Endodermal cell (in vitro differentiated cells): ENCODE data around the gene ERAS. TPM values are rescaled to one million over a fixed set of nuclear protein-coding genes. Genes with fewer than 3 reads are reported as not detected.

Source experiments
- DNase-seq: peaks from one replicate; pipeline ENCODE4 v3.0.0-alpha.2; 2017
- H3K27ac ChIP-seq: 2 replicates; pipeline ENCODE4 v1.5.1; 2013; ENCODE audit warnings: mild to moderate bottlenecking, low read depth, low read length, moderate library complexity
- H3K27me3 ChIP-seq: 2 replicates; pipeline ENCODE4 v1.6.1; 2013; ENCODE audit warnings: mild to moderate bottlenecking, low read length, moderate library complexity; ENCODE audit not compliant: insufficient read depth, control insufficient read depth, poor library complexity, severe bottlenecking
- H3K36me3 ChIP-seq: 2 replicates; pipeline ENCODE4 v1.7.0; 2013; ENCODE audit warnings: mild to moderate bottlenecking, low read length, moderate library complexity; ENCODE audit not compliant: control insufficient read depth, insufficient read depth
- H3K4me1 ChIP-seq: one replicate; pipeline ENCODE4 v1.7.0; 2013; ENCODE audit warnings: low read length; ENCODE audit not compliant: control insufficient read depth, insufficient read depth
- H3K4me3 ChIP-seq: 2 replicates; pipeline ENCODE4 v1.5.1; 2013; ENCODE audit warnings: mild to moderate bottlenecking, low read length, moderate library complexity
- H3K9ac ChIP-seq: 2 replicates; pipeline ENCODE4 v1.6.1; 2013; ENCODE audit warnings: mild to moderate bottlenecking, low read length, moderate library complexity; ENCODE audit not compliant: poor library complexity, severe bottlenecking; ENCODE audit errors: extremely low read depth
- H3K9me3 ChIP-seq: 2 replicates; pipeline ENCODE4 v1.6.1; 2013; ENCODE audit warnings: mild to moderate bottlenecking, low read length, moderate library complexity; ENCODE audit not compliant: control insufficient read depth
- H3K27ac Mint-ChIP-seq: 2 replicates; pipeline ENCODE4 v1.8.0; 2020; ENCODE audit warnings: mixed read lengths
- H3K27me3 Mint-ChIP-seq: 2 replicates; pipeline ENCODE4 v1.8.0; 2021; ENCODE audit warnings: mild to moderate bottlenecking, mixed read lengths; ENCODE audit not compliant: insufficient read depth
- H3K36me3 Mint-ChIP-seq: 2 replicates; pipeline ENCODE4 v1.8.0; 2020; ENCODE audit warnings: low read depth, mixed read lengths
- H3K4me1 Mint-ChIP-seq: 2 replicates; pipeline ENCODE4 v1.8.0; 2020; ENCODE audit warnings: mixed read lengths
- H3K4me3 Mint-ChIP-seq: 2 replicates; pipeline ENCODE4 v1.8.0; 2020; ENCODE audit warnings: mild to moderate bottlenecking, moderate library complexity, mixed read lengths
- H3K9me3 Mint-ChIP-seq: 2 replicates; pipeline ENCODE4 v1.8.0; 2020; ENCODE audit warnings: mild to moderate bottlenecking, mixed read lengths
- WGBS, 2 experiments: methylation state at CpG; one replicate each; pipeline versions ENCODE4 v1.1.5 to v1.1.7; 2013; ENCODE audit warnings: missing lambda C conversion rate in 2 of 2, mixed read lengths in 1 of 2; ENCODE audit not compliant: insufficient coverage in 1 of 2, insufficient read length in 1 of 2; 5-methylcytosine and 5-hydroxymethylcytosine counted together
- total RNA-seq, 2 donors: library from RNA; stranded (reverse); fragmentation: NEBNext Ultra II Directional in 1 of 2; extraction: Animal tissue kit (Norgen Biotek cat#: 25700) in 1 of 2; gene quantifications; 2 replicates in 1 of 2; 3 replicates in 1 of 2; pipeline ENCODE4 v1.2.1, GENCODE V29; 2021
- TF ChIP-seq, protein P1 (sequence below): fragments of 200-600 bp; sonication (generic); conservative IDR thresholded peaks from 2 replicates; pipeline ENCODE4 v1.5.0; 2021; ENCODE audit warnings: antibody characterized with exemption, mild to moderate bottlenecking

Gene ERAS
- total RNA-seq, 2 donors from 2014 or later = not detected

- WGBS, 2 experiments = 92% methylated on average over 5 of the region's 6 CpGs; no CpG with 5 or more reads in 1 of the 2 experiments
- TF ChIP-seq, protein P1, sequence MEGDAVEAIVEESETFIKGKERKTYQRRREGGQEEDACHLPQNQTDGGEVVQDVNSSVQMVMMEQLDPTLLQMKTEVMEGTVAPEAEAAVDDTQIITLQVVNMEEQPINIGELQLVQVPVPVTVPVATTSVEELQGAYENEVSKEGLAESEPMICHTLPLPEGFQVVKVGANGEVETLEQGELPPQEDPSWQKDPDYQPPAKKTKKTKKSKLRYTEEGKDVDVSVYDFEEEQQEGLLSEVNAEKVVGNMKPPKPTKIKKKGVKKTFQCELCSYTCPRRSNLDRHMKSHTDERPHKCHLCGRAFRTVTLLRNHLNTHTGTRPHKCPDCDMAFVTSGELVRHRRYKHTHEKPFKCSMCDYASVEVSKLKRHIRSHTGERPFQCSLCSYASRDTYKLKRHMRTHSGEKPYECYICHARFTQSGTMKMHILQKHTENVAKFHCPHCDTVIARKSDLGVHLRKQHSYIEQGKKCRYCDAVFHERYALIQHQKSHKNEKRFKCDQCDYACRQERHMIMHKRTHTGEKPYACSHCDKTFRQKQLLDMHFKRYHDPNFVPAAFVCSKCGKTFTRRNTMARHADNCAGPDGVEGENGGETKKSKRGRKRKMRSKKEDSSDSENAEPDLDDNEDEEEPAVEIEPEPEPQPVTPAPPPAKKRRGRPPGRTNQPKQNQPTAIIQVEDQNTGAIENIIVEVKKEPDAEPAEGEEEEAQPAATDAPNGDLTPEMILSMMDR = no peak
- H3K27me3 ChIP-seq = no peaks in the 10 kb centered on the region
- H3K4me3 ChIP-seq = no peak overlapping the region
- Mint-ChIP-seq H3K36me3 (no peaks in the 10 kb centered on the region), H3K27ac (no peak overlapping the region), H3K4me3 (no peak overlapping the region), H3K4me1 (no peaks in the 10 kb centered on the region), H3K27me3 (peaks cover 2% of the 10 kb centered on the region), H3K9me3 (peaks cover 64% of the 10 kb centered on the region)
- H3K9me3 ChIP-seq = no peaks in the 10 kb centered on the region
- no peaks in the 10 kb centered on the region for H3K4me1 ChIP-seq
- H3K27ac ChIP-seq = no peak overlapping the region
- H3K9ac ChIP-seq = no peak overlapping the region
- no peaks in the 10 kb centered on the region for H3K36me3 ChIP-seq
- DNase-seq = no peak
Measured at GRCh38 chrX:48781705-48782104, 44.6 kb upstream of the ERAS start.

GRCh38 chrX:48782216-48782615 lies 44.1 kb upstream of the ERAS start:
- H3K9ac ChIP-seq = no peak overlapping the region
- peaks cover 6% of the 10 kb centered on the region for H3K27me3 Mint-ChIP-seq
- no peak for DNase-seq
- no peaks in the 10 kb centered on the region for H3K4me1 Mint-ChIP-seq
- H3K9me3 Mint-ChIP-seq = peaks cover 64% of the 10 kb centered on the region
- no peak overlapping the region for H3K27ac ChIP-seq
- no peaks in the 10 kb centered on the region for H3K36me3 Mint-ChIP-seq
- H3K36me3 ChIP-seq = no peaks in the 10 kb centered on the region
- H3K4me3 Mint-ChIP-seq = no peak overlapping the region
- no peaks in the 10 kb centered on the region for H3K9me3 ChIP-seq
- TF ChIP-seq, protein P1 = no peak
- no peaks in the 10 kb centered on the region for H3K4me1 ChIP-seq
- no peak overlapping the region for H3K4me3 ChIP-seq
- H3K27ac Mint-ChIP-seq = no peak overlapping the region
- H3K27me3 ChIP-seq = no peaks in the 10 kb centered on the region
- WGBS, 2 experiments = 94 to 100% methylated on average over 1 of the region's 2 CpGs

DNA sequence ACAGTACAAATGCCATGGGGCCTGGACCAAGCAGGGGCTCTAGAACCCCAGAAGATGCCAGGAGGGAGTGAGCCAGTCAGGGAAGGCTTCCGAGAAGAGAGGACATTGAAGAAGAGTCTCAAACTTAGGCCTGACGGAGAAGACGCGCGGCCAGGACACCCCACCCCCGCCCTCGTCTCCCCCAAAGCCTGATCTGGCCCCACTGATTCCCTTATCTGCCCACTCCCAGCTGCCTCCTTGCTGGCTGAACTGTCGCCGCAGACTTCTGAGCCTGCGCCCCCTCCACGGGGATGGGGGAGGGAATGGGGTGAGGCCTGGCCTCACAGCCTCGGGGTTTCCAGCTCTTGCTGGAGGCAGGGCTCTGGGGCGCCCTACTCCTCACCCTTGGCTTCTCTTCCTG lies 43.5 kb upstream of the ERAS start:
- Mint-ChIP-seq H3K4me1 (peaks cover 4% of the 10 kb centered on the region), H3K9me3 (peaks cover 62% of the 10 kb centered on the region), H3K36me3 (no peaks in the 10 kb centered on the region), H3K27ac (no peak overlapping the region), H3K27me3 (peaks cover 6% of the 10 kb centered on the region), H3K4me3 (no peak overlapping the region)
- WGBS, 2 experiments = 90 to 92% methylated on average over 2 to 13 of the region's 13 CpGs
- H3K4me3 ChIP-seq = no peak overlapping the region
- H3K27ac ChIP-seq = no peak overlapping the region
- no peaks in the 10 kb centered on the region for H3K9me3 ChIP-seq
- H3K36me3 ChIP-seq = no peaks in the 10 kb centered on the region
- H3K27me3 ChIP-seq = no peaks in the 10 kb centered on the region
- H3K4me1 ChIP-seq = no peaks in the 10 kb centered on the region
- no peak overlapping the region for H3K9ac ChIP-seq
- TF ChIP-seq, protein P1 = no peak
- no peak for DNase-seq
